Neuron (in vitro differentiated cells): ENCODE data around the gene CDK11A.
"Not testable (repeated sequence)": the region's sequence is repeated elsewhere in the genome, so short reads cannot be mapped to it uniquely, and the experiment has no call there.

Experiments used
- H2AFZ ChIP-seq: one replicate; pipeline ENCODE4 v1.6.1; 2013; ENCODE audit warnings: low read depth, mild to moderate bottlenecking, inconsistent platforms, low read length, moderate library complexity
- H3K27me3 ChIP-seq: one replicate; pipeline ENCODE4 v1.6.1; 2013; ENCODE audit warnings: low read length; ENCODE audit not compliant: insufficient read depth
- H3K36me3 ChIP-seq: one replicate; pipeline ENCODE4 v1.6.1; 2013; ENCODE audit warnings: low read length; ENCODE audit not compliant: insufficient read depth
- H3K4me1 ChIP-seq: one replicate; pipeline ENCODE4 v1.6.1; 2013; ENCODE audit warnings: low read length; ENCODE audit not compliant: insufficient read depth
- H3K4me3 ChIP-seq: 2 replicates; pipeline ENCODE4 v1.5.1; 2013; ENCODE audit warnings: mild to moderate bottlenecking, low read length, moderate library complexity
- H3K9me3 ChIP-seq: one replicate; pipeline ENCODE4 v1.6.1; 2013; ENCODE audit warnings: low read length

The CDK11A gene

GRCh38 chr1:1727131-1727651 is 3.0 kb upstream of the CDK11A start:
- not testable (repeated sequence) for H3K9me3 ChIP-seq, H3K4me3 ChIP-seq, H3K27me3 ChIP-seq, H2AFZ ChIP-seq, H3K4me1 ChIP-seq
- peaks cover 13% of the 10 kb centered on the region for H3K36me3 ChIP-seq

- H3K36me3 ChIP-seq, result peaks cover 11% of the 10 kb centered on the region
- not testable (repeated sequence) for H3K9me3 ChIP-seq, H3K4me1 ChIP-seq, H3K27me3 ChIP-seq, H2AFZ ChIP-seq, H3K4me3 ChIP-seq
Observed at GRCh38 chr1:1726088-1726487, 1.9 kb upstream of the CDK11A start.

- no peaks in the 10 kb centered on the region for H3K27me3 ChIP-seq
- H3K4me3 ChIP-seq, result no peak overlapping the region
- H3K4me1 ChIP-seq, result no peaks in the 10 kb centered on the region
- peaks cover 22% of the 10 kb centered on the region for H3K36me3 ChIP-seq
- no peak overlapping the region for H2AFZ ChIP-seq
- H3K9me3 ChIP-seq, result no peaks in the 10 kb centered on the region
Observed at GRCh38 chr1:1721201-1721600, 3.0 kb downstream of the CDK11A start.

DNA sequence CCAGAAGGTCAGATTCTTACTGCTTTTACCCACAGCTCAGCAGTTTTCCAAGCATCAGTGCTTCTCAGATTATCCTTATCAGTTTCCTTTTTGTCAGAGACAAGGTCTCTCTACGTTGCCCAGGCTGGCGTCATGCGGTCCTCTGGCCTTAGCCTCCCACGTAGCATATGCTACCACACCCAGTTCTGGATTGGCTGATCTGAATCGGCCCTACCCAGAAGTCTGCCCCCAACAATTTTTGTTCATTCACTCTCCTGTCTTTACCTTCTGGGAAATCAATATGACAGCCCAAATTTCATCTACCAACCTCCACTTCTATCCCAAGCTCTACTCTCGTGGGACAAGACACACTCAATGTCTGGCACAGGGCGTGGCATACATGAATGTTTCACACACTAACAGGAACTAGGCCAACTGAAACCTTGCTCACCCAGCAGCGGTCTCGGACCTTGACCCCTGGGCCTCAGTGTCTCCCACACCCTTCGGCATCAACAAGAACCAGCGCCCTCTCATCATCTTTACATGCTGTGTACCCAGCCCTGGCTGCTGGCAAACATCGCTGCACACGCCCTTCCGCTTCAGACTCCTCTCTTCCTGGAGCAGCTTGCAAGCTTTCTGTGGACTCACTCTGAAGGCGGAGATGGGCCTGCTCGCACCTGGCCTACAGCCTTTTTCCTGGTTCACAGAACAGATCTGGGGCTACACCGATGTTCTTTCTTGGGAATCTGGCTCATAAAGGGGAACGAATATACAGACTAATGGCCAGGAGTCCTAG is 8.9 kb downstream of the CDK11A start:
- not testable (repeated sequence) for H3K4me3 ChIP-seq, H3K4me1 ChIP-seq, H3K9me3 ChIP-seq, H3K27me3 ChIP-seq, H2AFZ ChIP-seq
- H3K36me3 ChIP-seq, result peaks cover 22% of the 10 kb centered on the region

- not testable (repeated sequence) for H3K36me3 ChIP-seq, H3K4me1 ChIP-seq, H3K27me3 ChIP-seq, H3K9me3 ChIP-seq, H2AFZ ChIP-seq, H3K4me3 ChIP-seq
Observed at GRCh38 chr1:1707897-1708296, 16.3 kb downstream of the CDK11A start.

- not testable (repeated sequence) for H3K9me3 ChIP-seq, H3K27me3 ChIP-seq, H3K36me3 ChIP-seq, H3K4me3 ChIP-seq, H2AFZ ChIP-seq, H3K4me1 ChIP-seq
Observed at GRCh38 chr1:1707241-1707640, 16.9 kb downstream of the CDK11A start.

DNA sequence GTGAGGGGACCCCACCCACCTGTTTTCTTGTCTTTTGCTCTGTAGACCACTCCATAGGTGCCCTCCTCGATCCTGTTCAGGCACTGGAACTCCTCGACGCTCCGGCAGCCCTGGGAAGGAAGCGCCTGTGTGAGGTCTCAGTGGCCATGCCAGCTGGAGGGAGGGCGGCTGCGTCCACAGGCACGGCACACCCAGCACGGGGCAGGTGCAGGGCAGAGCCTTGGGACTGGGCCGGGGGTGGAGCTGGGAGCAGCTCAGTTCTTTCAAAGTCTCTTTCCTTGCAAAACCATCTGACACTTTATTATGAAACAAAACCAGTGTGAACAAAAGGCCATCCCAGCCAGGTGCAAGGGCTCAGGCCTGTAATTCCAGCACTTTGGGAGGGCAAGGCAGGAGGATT is 18.5 kb downstream of the CDK11A start:
- H3K36me3 ChIP-seq, H3K4me1 ChIP-seq, H3K27me3 ChIP-seq, H3K9me3 ChIP-seq, H3K4me3 ChIP-seq, H2AFZ ChIP-seq: not testable (repeated sequence)

DNA sequence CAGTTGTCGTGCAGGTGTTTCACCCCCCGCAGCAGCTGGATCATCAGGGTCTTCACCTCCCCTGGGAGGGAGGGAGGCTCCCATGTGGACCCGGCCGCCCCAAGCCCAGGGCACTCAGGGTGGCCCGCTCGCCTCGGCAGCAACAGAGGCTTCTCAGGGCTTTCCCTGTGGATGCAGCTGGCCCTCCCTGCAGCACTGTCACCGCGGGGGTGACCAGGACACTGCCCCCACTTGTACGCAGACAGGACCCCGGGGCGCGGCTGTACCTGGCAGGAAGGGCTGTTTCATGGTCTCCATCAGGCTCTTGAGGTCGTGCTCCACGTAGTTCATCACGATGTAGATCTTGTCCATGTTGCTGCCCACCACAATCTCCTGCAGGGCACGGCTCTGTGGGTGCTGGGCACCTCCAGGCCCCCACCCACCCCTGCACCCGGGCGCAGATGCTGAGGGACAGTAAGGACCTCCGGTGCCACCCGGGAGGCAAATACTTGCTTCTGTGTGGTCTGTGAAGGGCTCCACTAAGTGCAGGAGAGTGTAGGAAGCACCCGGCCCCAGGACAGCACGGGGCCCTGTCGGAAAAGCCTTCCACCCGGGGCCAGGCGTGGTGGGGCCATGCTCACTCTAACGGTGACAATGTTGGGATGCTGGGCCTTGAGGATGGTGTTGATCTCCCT is 19.7 kb downstream of the CDK11A start:
- H3K9me3 ChIP-seq, H3K4me3 ChIP-seq, H3K4me1 ChIP-seq, H2AFZ ChIP-seq, H3K27me3 ChIP-seq, H3K36me3 ChIP-seq: not testable (repeated sequence)

- H3K27me3 ChIP-seq, result no peaks in the 10 kb centered on the region
- H3K4me3 ChIP-seq, result no peak overlapping the region
- H3K4me1 ChIP-seq, result no peaks in the 10 kb centered on the region
- H2AFZ ChIP-seq, result no peak overlapping the region
- H3K9me3 ChIP-seq, result no peaks in the 10 kb centered on the region
- H3K36me3 ChIP-seq, result peaks cover 7% of the 10 kb centered on the region
Observed at GRCh38 chr1:1703796-1704195, 20.4 kb downstream of the CDK11A start.

GRCh38 chr1:1702506-1702905 is 21.7 kb downstream of the CDK11A start:
- not testable (repeated sequence) for H3K9me3 ChIP-seq

DNA sequence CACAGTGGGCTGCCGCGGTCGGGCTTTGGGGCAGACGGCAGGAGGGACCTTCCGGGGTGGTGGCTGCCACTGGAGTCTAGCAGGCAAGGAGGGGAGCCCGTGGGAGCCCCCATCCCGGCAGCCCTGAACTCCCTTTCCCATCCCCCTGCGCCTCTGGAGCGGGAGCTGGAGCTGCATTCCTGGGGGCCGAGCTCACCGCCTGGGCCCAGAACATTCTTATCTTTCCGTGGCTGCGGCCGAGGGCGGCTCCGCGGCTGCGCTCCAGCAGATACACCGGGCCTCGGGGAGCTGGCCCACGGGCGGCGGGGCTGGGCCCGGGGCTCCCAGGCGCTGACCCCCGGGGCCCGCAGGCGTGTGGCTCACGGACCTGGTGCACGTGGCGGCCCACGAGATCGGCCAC is 23.6 kb downstream of the CDK11A start:
- not testable (repeated sequence) for H3K4me1 ChIP-seq, H3K4me3 ChIP-seq, H2AFZ ChIP-seq

More at GRCh38 chr1:1702506-1702905, 21.7 kb downstream of the CDK11A start:
- not testable (repeated sequence) for H3K27me3 ChIP-seq, H2AFZ ChIP-seq, H3K36me3 ChIP-seq, H3K4me1 ChIP-seq, H3K4me3 ChIP-seq

DNA sequence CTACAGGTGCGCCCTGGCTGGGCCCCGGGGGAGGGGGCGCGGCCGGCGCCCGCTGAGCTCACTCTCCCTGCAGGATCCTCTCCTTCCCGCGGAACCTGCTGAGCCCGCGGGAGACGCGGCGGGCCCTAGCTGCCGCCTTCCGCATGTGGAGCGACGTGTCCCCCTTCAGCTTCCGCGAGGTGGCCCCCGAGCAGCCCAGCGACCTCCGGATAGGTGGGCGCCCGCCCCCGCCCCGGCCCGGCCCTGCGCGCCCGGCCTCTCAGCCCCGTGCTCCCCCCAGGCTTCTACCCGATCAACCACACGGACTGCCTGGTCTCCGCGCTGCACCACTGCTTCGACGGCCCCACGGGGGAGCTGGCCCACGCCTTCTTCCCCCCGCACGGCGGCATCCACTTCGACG is 24.1 kb downstream of the CDK11A start:
- H3K9me3 ChIP-seq, H3K27me3 ChIP-seq, H3K36me3 ChIP-seq, H3K4me1 ChIP-seq, H2AFZ ChIP-seq, H3K4me3 ChIP-seq: not testable (repeated sequence)

More for the DNA sequence above, 23.6 kb downstream of the CDK11A start:
- not testable (repeated sequence) for H3K9me3 ChIP-seq, H3K27me3 ChIP-seq, H3K36me3 ChIP-seq

DNA sequence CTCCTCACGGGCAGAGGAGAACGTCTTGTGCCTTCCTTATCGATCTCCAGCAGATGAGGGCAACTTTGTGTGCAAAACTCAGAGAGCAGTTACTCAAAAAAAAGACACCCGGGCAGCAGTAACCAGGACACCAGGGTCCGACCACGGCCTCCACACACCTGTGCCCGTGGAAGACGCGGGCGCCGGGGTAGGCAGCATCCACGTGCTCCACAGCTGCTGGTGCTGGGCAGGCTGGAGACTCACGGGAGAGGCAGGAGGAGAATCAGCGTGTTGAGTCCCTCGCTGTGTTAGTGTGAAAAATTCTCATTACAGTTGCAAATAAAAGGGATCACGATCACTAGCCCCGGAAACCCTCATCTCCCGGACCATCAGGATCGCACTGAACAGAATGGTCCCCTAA is 25.1 kb downstream of the CDK11A start:
- H3K9me3 ChIP-seq, H3K27me3 ChIP-seq, H3K4me1 ChIP-seq, H2AFZ ChIP-seq, H3K36me3 ChIP-seq, H3K4me3 ChIP-seq: not testable (repeated sequence)
